HG03280 (cell line): ENCODE data around the gene RAB4A.

Source experiments
- ATAC-seq: cut with Tn5 transposase; IDR thresholded peaks from one replicate; pipeline ENCODE4 v1.9.1; 2021; ENCODE audit warnings: mild to moderate bottlenecking, moderate library complexity; ENCODE audit not compliant: unreplicated experiment

RAB4A gene

DNA sequence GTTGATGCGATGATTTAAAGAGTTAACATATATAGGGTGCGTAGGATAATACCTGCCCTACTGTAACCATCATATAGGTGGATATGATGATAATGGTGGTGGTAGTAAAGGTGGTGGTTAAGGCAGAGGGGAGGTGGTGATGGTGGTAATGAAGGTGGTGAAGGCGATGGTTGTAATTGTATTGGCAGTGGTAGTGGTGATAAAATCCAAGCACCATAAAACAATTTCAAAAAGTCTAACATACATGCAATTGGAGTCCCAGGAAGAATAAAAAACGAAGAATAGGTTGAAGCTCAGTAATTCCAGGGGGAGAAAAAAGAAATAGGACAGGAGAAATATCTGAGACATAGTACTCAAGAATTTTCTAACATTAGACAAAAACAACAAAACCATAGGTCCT is 27.3 kb upstream of the RAB4A start:
- ATAC-seq: no peak

DNA sequence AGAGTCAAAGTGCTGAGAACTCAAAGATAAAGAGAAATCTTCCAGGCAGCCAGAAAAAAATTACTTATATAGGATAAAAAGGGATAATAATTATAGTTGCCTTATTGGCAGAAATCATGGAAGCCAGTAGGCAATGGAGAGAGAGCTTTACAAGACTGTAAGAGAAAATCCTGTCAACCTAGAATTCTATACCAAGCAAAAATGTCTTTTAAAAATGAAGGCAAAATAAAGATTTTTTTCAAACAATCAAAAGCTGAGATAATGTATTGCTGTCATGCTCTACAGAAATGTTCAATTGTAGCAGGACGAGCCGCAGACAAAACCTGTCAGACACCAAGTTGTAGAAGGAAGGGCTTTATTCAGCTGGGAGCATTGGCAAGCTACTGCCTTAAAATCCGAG is 26.8 kb upstream of the RAB4A start:
- ATAC-seq: no peak

DNA sequence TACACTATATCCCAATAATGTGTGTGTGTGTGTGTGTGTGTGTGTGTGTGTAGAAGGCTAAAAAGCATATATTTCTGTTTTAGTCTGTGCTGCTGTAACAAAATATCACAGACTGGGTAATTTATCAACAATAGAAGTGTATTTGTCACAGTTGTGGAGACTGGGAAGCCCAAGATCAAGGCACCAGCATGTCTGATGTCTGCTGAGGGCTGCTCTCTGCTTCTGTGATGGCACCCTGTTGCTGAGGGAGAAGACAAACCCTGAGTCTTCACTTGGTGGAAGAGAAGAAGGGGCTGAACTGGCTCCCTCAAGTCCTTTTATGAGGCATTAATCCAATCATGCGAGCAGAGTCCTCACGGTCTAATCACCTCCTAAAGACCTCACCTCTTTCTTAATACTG is 23.0 kb upstream of the RAB4A start:
- no peak for ATAC-seq

DNA sequence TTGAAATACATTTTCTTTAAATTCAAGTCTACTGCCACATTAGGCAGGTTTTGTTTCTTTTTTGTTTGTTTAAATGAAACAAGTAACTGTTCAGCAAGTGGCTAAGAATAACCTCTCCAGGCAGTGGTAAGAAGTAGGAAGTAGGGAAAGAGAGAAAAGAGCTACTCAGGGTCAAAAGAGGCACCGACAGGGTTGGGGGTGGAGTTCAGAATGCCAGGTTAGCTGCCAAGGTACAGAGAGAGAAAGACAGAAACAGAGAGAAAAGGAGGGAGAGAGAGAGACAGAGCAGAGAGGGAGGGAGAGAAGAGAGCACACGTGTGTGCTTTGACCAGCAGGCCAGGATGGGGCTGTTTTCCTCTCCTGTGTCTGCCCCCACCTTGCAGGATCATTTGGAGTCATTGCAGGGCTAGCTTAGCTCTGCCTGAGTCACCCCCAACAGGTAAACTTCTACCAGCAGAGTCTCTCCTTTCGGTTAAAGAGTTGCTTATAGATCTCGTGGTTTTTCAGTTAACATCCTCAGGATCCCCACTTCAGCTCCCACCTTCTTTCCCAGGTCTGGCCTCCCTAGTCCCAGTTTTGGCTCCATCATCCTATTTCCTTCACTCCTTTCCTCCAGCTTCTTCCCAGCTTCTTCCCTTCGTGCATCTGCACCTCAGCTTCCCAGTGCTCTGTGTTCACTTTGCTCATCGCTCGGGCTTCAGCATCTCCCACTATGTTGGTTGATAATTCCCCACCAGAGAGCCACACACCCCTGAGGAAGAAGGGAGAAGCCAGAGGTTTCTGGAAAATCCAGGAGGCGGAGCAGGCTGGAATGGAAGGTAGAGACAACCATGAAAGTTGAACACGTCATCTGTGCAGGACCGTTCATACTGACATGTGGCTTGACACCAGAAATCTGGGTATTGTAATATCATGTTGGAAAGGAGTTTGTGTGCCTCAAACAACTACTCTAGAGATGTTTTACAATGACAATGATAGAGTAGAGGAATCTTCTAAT is 21.8 kb upstream of the RAB4A start:
- ATAC-seq: no peak

- ATAC-seq: no peak
These were observed 20.9 kb upstream of the RAB4A start for GRCh38 chr1:229249854-229250644.

DNA sequence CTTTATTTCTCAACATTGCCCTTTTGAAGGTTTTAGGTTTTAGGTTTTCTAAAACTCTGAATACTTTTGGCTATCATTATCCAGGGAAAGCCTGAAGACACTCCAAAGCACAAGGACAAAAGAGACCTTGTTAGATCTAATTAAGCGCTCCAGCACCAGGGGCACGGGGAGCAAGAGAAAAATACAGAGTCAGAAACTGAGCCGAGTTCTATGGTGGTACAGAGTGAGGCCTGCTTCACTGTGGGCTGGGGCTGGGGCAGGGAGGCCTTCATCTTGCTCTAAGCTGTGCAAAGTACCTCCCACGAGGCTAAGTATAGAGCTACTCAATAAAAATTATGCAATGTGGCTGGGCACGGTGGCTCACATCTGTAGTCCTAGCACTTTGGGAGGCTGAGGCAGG is 19.7 kb upstream of the RAB4A start:
- ATAC-seq: no peak

GRCh38 chr1:229252228-229252984 is 18.5 kb upstream of the RAB4A start:
- ATAC-seq: no peak

DNA sequence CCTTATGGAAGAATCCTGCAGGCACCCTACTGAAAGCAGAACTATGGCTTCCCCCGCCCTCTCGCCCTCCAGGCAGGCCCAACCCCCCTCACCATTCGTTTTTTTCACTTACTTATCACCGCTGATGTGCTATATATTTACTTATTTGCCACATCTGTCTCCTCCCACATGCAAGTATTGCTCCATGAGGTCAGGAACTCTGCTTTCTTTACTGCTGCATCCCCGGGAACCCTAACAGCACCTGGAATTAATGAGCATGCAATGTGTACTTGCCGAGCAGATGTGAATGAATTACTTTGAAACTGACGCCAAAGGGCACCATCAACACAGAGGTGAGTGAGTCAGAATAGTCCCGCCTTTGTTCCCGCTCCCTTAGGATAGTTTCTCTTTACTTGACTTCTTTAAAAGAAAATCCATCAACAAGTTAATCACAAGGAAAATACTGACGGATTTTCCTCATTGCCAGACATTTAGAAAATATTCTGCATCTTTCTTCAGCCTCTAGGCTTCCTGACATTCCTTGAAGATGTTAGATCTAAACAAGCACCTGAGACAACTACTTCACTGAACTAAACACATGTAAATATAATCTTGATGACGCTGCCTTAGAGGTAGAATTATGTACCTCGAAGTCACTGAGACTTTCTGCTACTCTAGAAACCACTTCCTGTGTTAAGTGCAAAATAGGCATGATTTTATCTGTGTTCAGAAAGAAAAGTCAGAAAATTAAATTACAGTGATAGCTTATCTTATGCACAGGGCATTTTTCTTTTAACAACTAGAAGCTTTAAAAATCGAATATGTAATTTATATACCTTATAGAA is 17.5 kb upstream of the RAB4A start:
- no peak for ATAC-seq

DNA sequence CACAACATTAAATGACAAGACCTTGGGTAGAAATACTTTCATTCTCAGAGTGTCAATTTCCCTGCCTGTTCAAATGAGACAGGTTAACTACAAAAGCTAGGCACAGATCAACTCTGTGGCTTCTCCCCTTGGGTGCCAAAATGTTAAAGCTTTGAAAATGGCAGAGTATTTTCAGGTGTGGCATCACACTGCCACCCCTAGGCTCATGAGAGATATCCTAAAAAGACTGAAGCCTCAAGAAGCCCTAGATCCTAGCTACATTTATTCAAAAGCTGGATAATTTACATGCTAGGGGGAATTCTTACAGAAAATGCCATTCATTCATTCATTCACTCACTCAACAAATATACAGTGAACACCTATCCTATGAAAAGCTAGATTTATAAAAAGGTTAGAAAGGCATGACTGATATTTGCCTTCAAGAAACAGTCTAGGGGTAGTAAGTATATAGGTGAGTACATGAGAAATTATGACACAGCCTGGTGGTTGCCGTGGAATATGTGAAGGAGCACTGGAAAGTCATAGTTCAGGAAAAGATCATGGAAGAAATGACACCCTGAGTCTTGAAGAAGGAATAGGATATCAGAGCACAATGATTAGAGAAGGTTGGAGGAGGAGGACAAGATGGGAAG is 15.9 kb upstream of the RAB4A start:
- no peak for ATAC-seq

GRCh38 chr1:229258031-229258756 is 12.7 kb upstream of the RAB4A start:
- no peak for ATAC-seq

DNA sequence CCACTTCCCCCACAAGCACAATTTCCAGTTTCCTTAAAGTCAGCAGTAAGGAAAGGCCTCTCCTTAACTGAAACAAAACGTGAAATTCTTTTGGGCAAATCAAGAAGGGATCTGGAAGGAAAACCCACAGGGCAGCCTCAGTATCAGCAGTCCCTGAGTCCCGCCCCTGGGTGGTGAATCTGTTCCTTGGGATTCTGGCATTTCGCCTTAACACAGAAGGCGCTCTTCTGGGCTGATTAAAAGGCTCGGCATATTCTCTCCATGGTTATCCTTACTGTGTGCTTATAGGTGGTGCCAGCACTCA is 12.2 kb upstream of the RAB4A start:
- ATAC-seq: no peak

- ATAC-seq: no peak
These were observed 10.6 kb upstream of the RAB4A start for GRCh38 chr1:229260297-229260696.

DNA sequence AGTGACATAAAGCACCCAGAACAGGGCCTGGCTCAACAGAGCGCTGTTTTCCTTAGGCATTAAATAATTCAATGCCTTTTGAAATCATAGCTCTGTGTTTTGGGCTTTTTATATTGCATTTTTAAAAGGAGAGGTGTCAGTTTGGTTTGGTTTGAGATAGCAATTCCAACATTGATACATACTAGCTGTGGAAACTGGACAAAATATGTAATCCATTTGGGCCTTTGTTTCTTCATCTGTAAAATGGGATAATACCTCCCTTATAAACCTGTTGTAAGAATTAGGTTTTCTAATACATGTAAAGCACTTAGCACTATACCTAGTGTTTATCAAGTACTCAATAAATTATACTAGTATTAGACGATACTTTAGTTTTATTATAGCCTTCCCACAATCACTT is 8.7 kb upstream of the RAB4A start:
- no peak for ATAC-seq

GRCh38 chr1:229263254-229263653 is 7.7 kb upstream of the RAB4A start:
- ATAC-seq: no peak

GRCh38 chr1:229264068-229264467 is 6.8 kb upstream of the RAB4A start:
- no peak for ATAC-seq

- no peak for ATAC-seq
These were observed 6.4 kb upstream of the RAB4A start for GRCh38 chr1:229264487-229264886.

GRCh38 chr1:229266274-229266673 is 4.6 kb upstream of the RAB4A start:
- no peak for ATAC-seq

- ATAC-seq: no peak
These were observed 3.9 kb upstream of the RAB4A start for GRCh38 chr1:229266832-229267500.

- ATAC-seq: no peak
These were observed 2.4 kb upstream of the RAB4A start for GRCh38 chr1:229268505-229268904.
